Natural killer cell (primary cell): ENCODE results near the gene GARIN5A. TPM values are rescaled to one million over a fixed set of nuclear protein-coding genes. Genes with fewer than 3 reads are reported as not detected.

Experiments
- ATAC-seq, 3 donors: fragments of 150-1000 bp in 2 of 3; fragments of 200-7000 bp in 1 of 3; cut with Tn5 transposase; 1 replicate in 1 of 3; 2 replicates in 2 of 3; pipeline ENCODE4 v1.10.0; 2021; ENCODE audit warnings: mild to moderate bottlenecking in 2 of 3, moderate library complexity in 2 of 3
- DNase-seq, 2 donors: peaks; one replicate each; pipeline versions ENCODE4 v3.0.0 to v3.0.0-alpha.2; 2013 to 2021; ENCODE audit warnings: mixed read lengths in 1 of 2
- H3K27ac ChIP-seq: one replicate; pipeline ENCODE4 v1.5.1; 2013; ENCODE audit warnings: mild to moderate bottlenecking, low read length
- H3K27me3 ChIP-seq: one replicate; pipeline ENCODE4 v1.6.1; 2013; ENCODE audit warnings: low read length; ENCODE audit not compliant: control insufficient read depth, insufficient read depth
- H3K36me3 ChIP-seq: one replicate; pipeline ENCODE4 v1.6.1; 2013; ENCODE audit warnings: low read length; ENCODE audit not compliant: control insufficient read depth, insufficient read depth
- H3K4me1 ChIP-seq: one replicate; pipeline ENCODE4 v1.6.1; 2013; ENCODE audit warnings: low read length; ENCODE audit not compliant: control insufficient read depth, insufficient read depth
- H3K4me3 ChIP-seq: one replicate; pipeline ENCODE4 v1.5.1; 2013; ENCODE audit warnings: low read length
- H3K9me3 ChIP-seq: one replicate; pipeline ENCODE4 v1.6.1; 2013; ENCODE audit warnings: low read length; ENCODE audit not compliant: control insufficient read depth, insufficient read depth
- H3K27ac Mint-ChIP-seq, 2 donors: one replicate each; pipeline ENCODE4 v1.8.0; 2022; ENCODE audit warnings: mild to moderate bottlenecking in 2 of 2, mixed read lengths in 2 of 2, moderate library complexity in 1 of 2
- H3K27me3 Mint-ChIP-seq, 2 donors: one replicate each; pipeline ENCODE4 v1.8.0; 2022; ENCODE audit warnings: low read depth in 2 of 2, mixed read lengths in 2 of 2
- H3K36me3 Mint-ChIP-seq: one replicate; pipeline ENCODE4 v1.8.0; 2022; ENCODE audit warnings: mixed read lengths
- H3K4me1 Mint-ChIP-seq, 2 donors: one replicate each; pipeline ENCODE4 v1.8.0; 2022; ENCODE audit warnings: mixed read lengths in 2 of 2
- H3K4me3 Mint-ChIP-seq: one replicate; pipeline ENCODE4 v1.8.0; 2022; ENCODE audit warnings: mild to moderate bottlenecking, moderate library complexity, mixed read lengths
- H3K9me3 Mint-ChIP-seq, 2 donors: one replicate each; pipeline ENCODE4 v1.8.0; 2022; ENCODE audit warnings: mixed read lengths in 2 of 2
- WGBS: methylation state at CpG from one replicate; pipeline ENCODE4 v1.1.7; 2013; ENCODE audit warnings: missing lambda C conversion rate; ENCODE audit not compliant: insufficient coverage; 5-methylcytosine and 5-hydroxymethylcytosine counted together
- intact Hi-C: fragments of 100-400 bp; cut with micrococcal nuclease; formaldehyde crosslinking; loops from one replicate; pipeline ENCODE4 v1.14.2; 2022
- total RNA-seq, 4 donors: library from RNA; stranded (reverse); fragments of 120-200 nt in 1 of 4; gene quantifications; one replicate each; pipeline versions ENCODE4 v1.2.3 to v1.2.4, GENCODE V29; 2013 to 2022
- TF ChIP-seq, protein P1 (sequence below): fragments of 200-600 bp; IDR thresholded peaks from one replicate; pipeline ENCODE4 v1.8.0; 2022; ENCODE audit warnings: antibody characterized with exemption

GARIN5A gene
- total RNA-seq, 3 donors from 2014 or later (not counting 1 experiment from before 2014, with no cell fraction given): 0.59 TPM; not detected in 2

DNA sequence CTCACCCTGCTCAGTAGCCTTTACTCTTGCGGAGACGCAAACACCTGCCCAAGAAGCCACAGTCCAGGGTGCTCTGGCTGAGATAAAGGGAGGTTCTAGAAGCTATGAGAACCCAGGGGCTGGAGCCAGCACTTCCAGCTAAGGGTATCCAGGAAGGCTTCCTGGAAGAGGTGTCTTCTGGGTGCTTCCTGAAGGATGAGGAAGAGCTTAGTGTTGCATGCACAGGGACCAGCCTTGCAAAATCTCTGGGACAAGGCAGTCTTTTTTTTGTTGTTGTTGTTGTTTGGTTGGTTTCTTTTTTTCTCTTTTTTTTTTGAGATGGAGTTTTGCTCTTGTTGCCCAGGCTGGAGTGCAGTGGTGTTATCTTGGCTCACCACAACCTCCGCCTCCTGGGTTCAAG, 23.4 kb downstream of the GARIN5A start:
- intact Hi-C loops: no loop called here
- Histone ChIP-seq H3K27ac (no peak overlapping the region), H3K9me3 (no peaks in the 10 kb centered on the region), H3K4me1 (no peaks in the 10 kb centered on the region), H3K27me3 (no peaks in the 10 kb centered on the region), H3K36me3 (no peaks in the 10 kb centered on the region), H3K4me3 (no peak overlapping the region)
- H3K4me1 Mint-ChIP-seq: no peaks in the 10 kb centered on the region
- no peak for DNase-seq
- ATAC-seq: no peak
- H3K27me3 Mint-ChIP-seq: peaks cover 0 to 7% of the 10 kb centered on the region in 2 donors
- H3K9me3 Mint-ChIP-seq: no peaks in the 10 kb centered on the region
- no peak overlapping the region for H3K27ac Mint-ChIP-seq
- H3K36me3 Mint-ChIP-seq: no peaks in the 10 kb centered on the region
- TF ChIP-seq, protein P1, sequence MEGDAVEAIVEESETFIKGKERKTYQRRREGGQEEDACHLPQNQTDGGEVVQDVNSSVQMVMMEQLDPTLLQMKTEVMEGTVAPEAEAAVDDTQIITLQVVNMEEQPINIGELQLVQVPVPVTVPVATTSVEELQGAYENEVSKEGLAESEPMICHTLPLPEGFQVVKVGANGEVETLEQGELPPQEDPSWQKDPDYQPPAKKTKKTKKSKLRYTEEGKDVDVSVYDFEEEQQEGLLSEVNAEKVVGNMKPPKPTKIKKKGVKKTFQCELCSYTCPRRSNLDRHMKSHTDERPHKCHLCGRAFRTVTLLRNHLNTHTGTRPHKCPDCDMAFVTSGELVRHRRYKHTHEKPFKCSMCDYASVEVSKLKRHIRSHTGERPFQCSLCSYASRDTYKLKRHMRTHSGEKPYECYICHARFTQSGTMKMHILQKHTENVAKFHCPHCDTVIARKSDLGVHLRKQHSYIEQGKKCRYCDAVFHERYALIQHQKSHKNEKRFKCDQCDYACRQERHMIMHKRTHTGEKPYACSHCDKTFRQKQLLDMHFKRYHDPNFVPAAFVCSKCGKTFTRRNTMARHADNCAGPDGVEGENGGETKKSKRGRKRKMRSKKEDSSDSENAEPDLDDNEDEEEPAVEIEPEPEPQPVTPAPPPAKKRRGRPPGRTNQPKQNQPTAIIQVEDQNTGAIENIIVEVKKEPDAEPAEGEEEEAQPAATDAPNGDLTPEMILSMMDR: no peak
- WGBS: 95% methylated on average over 2 of the region's 3 CpGs
- no peak overlapping the region for H3K4me3 Mint-ChIP-seq

DNA sequence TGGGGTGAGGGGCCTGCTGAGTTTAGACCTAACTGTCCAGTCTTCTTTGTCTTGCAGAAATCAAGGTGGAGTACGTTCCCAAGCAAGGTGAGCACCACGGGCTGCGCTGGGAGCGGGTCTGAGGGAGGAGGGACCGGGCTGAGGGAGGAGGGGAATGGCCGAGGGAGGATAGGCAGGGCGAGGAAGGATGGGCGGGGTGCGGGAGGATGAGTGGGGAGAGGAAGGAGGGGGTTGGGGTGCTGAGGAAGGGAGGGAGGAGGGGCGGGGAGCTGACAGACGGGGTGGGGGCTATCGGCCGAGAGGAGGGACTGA, 25.5 kb downstream of the GARIN5A start:
- Mint-ChIP-seq H3K27ac (no peak overlapping the region), H3K36me3 (no peaks in the 10 kb centered on the region), H3K27me3 (peaks cover 0 to 1% of the 10 kb centered on the region in 2 donors), H3K4me1 (no peaks in the 10 kb centered on the region), H3K9me3 (no peaks in the 10 kb centered on the region), H3K4me3 (no peak overlapping the region)
- WGBS: 59% methylated on average over 13 of the region's 13 CpGs
- H3K27ac ChIP-seq: no peak overlapping the region
- ATAC-seq (no peak), DNase-seq (no peak)
- intact Hi-C loops: no loop called here
- no peaks in the 10 kb centered on the region for H3K4me1 ChIP-seq
- H3K9me3 ChIP-seq: no peaks in the 10 kb centered on the region
- no peak overlapping the region for H3K4me3 ChIP-seq
- TF ChIP-seq, protein P1: no peak
- H3K36me3 ChIP-seq: no peaks in the 10 kb centered on the region
- no peaks in the 10 kb centered on the region for H3K27me3 ChIP-seq

DNA sequence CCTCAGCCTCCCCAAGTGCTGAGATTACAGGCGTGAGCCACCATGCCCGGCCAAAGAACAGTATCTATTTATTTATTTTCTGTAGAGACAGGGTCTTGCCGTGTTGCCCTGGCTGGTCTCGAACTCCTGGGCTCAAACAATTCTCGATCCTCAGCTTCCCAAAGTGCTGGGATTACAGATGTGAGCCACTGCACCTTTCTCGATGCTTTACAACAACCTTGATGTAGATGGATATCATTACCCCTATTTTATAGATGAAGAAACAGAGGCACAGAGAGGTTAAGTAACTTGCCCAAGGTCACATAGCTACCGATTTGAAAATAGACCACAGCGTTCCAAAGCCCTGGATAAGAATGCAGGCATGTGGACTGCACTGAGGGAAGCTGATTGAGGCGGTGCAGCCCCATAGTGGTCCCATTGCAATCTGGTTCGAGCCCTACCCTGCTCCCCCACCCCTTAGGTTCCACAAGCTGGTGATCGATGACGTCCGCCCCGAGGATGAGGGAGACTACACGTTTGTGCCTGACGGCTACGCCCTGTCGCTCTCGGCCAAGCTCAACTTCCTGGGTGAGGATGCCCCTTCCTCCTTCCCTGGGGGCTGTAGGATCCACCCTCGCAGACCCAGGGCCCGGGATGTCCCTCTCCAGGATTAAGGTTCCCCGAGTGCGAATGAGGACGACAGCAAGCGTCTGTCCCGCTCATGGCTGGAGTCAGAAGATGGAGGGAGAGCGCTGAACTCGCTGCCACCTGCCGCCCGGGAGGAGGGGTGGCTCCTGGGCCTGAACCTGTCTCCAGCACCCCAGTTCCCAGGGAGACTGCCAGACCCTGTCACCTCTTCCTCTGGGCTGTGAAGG, 26.1 kb downstream of the GARIN5A start:
- no peak overlapping the region for H3K4me3 ChIP-seq
- H3K36me3 ChIP-seq: no peaks in the 10 kb centered on the region
- H3K36me3 Mint-ChIP-seq: no peaks in the 10 kb centered on the region
- H3K27ac Mint-ChIP-seq: no peak overlapping the region
- no peaks in the 10 kb centered on the region for H3K27me3 Mint-ChIP-seq
- no peak for ATAC-seq
- no peaks in the 10 kb centered on the region for H3K9me3 Mint-ChIP-seq
- H3K4me1 Mint-ChIP-seq: no peaks in the 10 kb centered on the region
- TF ChIP-seq, protein P1: no peak
- H3K27ac ChIP-seq: no peak overlapping the region
- intact Hi-C loops: no loop called here
- H3K4me3 Mint-ChIP-seq: no peak overlapping the region
- 66% methylated on average over 30 of the region's 30 CpGs for WGBS
- H3K27me3 ChIP-seq: no peaks in the 10 kb centered on the region
- no peak for DNase-seq
- H3K4me1 ChIP-seq: no peaks in the 10 kb centered on the region
- no peaks in the 10 kb centered on the region for H3K9me3 ChIP-seq
